ENCODE measurements around the gene AP5Z1.

- TF ChIP-seq POLR2A (IDR thresholded peaks at IDR 0.05) (no peak), CTCF (IDR thresholded peaks at IDR 0.05) (no peak)
Observed at GRCh38 chr7:4815121-4815520, 39.7 kb downstream of the AP5Z1 start.

Data from vagina (tissue), 2 donors.